ENCODE measurements around the gene NDUFB8. TPM values are rescaled to one million over a fixed set of nuclear protein-coding genes. Genes with fewer than 3 reads are reported as not detected.

Gene NDUFB8
- total RNA-seq, 4 donors from 2014 or later, result 160 to 215 (median 187) TPM

GRCh38 chr10:100528921-100529474 lies 673 bp downstream of the NDUFB8 start:
- peaks cover 7 to 39% (median 9%) of the 10 kb centered on the region in 3 donors for H3K36me3 ChIP-seq
- H3K4me1 ChIP-seq, result peaks cover 7 to 31% (median 11%) of the 10 kb centered on the region in 3 donors
- H3K9me3 ChIP-seq, result no peaks in the 10 kb centered on the region
- peak overlapping the region; percentile 82 to 92 (median 86) for H3K27ac ChIP-seq
- WGBS, 2 donors, result 0% methylated on average over 10 to 16 of the region's 18 CpGs
- intact Hi-C loops (cut with DNase I), result no loop called here
- TF ChIP-seq POLR2A (IDR thresholded peaks at IDR 0.05) (no peak), CTCF (IDR thresholded peaks at IDR 0.05) (no peak)
- no peak for DNase-seq
- no peaks in the 10 kb centered on the region for H3K27me3 ChIP-seq
- peak overlapping the region; percentile 81 to 94 (median 86) for H3K4me3 ChIP-seq

- Histone ChIP-seq H3K27me3 (no peaks in the 10 kb centered on the region), H3K4me3 (peak overlapping the region; percentile 81 to 94 (median 86)), H3K4me1 (peaks cover 7 to 31% (median 11%) of the 10 kb centered on the region in 3 donors), H3K9me3 (no peaks in the 10 kb centered on the region), H3K36me3 (peaks cover 7 to 46% (median 13%) of the 10 kb centered on the region in 3 donors), H3K27ac (peak overlapping the region in 3 of 4 donors; percentile 82 to 92 (median 89))
- no peak for DNase-seq
- intact Hi-C loops (cut with DNase I), result no loop called here
- TF ChIP-seq POLR2A (IDR thresholded peaks at IDR 0.05) (no peak), CTCF (IDR thresholded peaks at IDR 0.05) (no peak)
- 32 to 41% methylated on average over 6 to 7 of the region's 7 CpGs for WGBS, 2 donors
Measured at GRCh38 chr10:100528123-100528886, 1.4 kb downstream of the NDUFB8 start.

- Histone ChIP-seq H3K36me3 (peaks cover 7 to 55% (median 13%) of the 10 kb centered on the region in 3 donors), H3K9me3 (no peaks in the 10 kb centered on the region), H3K4me3 (no peak overlapping the region), H3K27ac (no peak overlapping the region), H3K4me1 (peaks cover 8 to 29% (median 11%) of the 10 kb centered on the region in 3 donors), H3K27me3 (peaks cover 0 to 6% (median 0%) of the 10 kb centered on the region in 4 donors)
- intact Hi-C loops (cut with DNase I), result no loop called here
- TF ChIP-seq CTCF (IDR thresholded peaks at IDR 0.05) (no peak), POLR2A (IDR thresholded peaks at IDR 0.05) (no peak)
- WGBS, 2 donors, result 79 to 83% methylated on average over 2 of the region's 2 CpGs
- DNase-seq, result no peak
Measured at GRCh38 chr10:100524638-100525037, 5.0 kb downstream of the NDUFB8 start.

- Histone ChIP-seq H3K27ac (no peak overlapping the region), H3K9me3 (no peaks in the 10 kb centered on the region), H3K4me1 (peaks cover 13 to 32% (median 14%) of the 10 kb centered on the region in 3 donors), H3K27me3 (peaks cover 0 to 10% (median 0%) of the 10 kb centered on the region in 4 donors), H3K4me3 (no peak overlapping the region), H3K36me3 (peaks cover 7 to 55% (median 13%) of the 10 kb centered on the region in 3 donors)
- intact Hi-C loops (cut with DNase I), result no loop called here
- no peak for DNase-seq
- no peak for TF ChIP-seq CTCF (IDR thresholded peaks at IDR 0.05)
- TF ChIP-seq POLR2A (IDR thresholded peaks at IDR 0.05), result no peak
- 81 to 94% methylated on average over 6 of the region's 6 CpGs for WGBS, 2 donors
Measured at GRCh38 chr10:100524206-100524605, 5.5 kb downstream of the NDUFB8 start.

- Histone ChIP-seq H3K27me3 (peaks cover 0 to 12% (median 0%) of the 10 kb centered on the region in 4 donors), H3K27ac (no peak overlapping the region), H3K9me3 (no peaks in the 10 kb centered on the region), H3K36me3 (peaks cover 7 to 55% (median 13%) of the 10 kb centered on the region in 3 donors), H3K4me1 (peaks cover 10 to 27% (median 10%) of the 10 kb centered on the region in 3 donors), H3K4me3 (no peak overlapping the region)
- DNase-seq, result no peak
- no peak for TF ChIP-seq CTCF (IDR thresholded peaks at IDR 0.05)
- no peak for TF ChIP-seq POLR2A (IDR thresholded peaks at IDR 0.05)
- WGBS, 2 donors, result 90 to 92% methylated on average over 2 to 7 of the region's 9 CpGs
- intact Hi-C loops (cut with DNase I), result no loop called here
Measured at GRCh38 chr10:100522945-100523344, 6.7 kb downstream of the NDUFB8 start.

Data from esophagus squamous epithelium (tissue), 5 donors.